Hair follicular keratinocyte (primary cell): ENCODE data around the gene RNF39. TPM values are rescaled to one million over a fixed set of nuclear protein-coding genes. Genes with fewer than 3 reads are reported as not detected.

Source experiments
- total RNA-seq: library from RNA; depleted of rRNA; stranded (reverse); fragments of >200 nt; gene quantifications from 2 replicates; pipeline ENCODE4 v1.2.3, GENCODE V29; 2015

The RNF39 gene
- 2.9 and 7.2 TPM in 2 replicates for total RNA-seq

DNA sequence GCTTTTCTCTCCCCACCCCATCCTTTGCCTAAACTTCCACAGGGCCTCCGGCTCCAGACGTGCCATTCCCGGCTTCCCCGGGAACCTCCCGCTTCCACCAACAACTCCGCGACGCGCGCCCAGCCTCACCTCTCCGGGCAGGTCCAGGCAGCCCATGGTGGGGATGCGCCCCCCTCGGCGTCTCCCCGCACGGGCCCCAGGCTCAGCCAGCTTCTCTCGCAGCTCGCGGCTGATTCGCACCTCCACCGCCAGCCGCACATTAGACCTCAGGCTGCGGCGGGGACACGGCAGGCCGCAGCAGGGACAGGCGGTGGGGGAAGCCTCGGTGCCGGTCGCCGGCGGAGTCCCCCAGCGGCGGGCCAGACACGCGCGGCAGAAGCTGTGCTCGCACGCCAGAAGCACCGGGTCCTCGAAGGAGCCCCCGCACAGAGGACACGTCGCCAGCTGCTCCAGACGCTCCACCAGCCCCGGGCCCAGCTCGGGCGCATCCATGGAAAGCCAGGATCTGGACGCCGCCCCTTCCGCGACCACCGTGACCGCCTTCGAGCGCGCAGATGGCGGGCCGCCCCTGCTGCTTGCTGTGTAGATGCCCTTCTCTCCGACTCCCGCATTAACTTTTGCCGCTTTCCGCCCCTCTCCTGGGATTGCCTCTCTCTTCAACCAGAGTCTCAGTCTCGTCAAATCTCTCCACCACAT lies at the start of gene RNF39:
Gene RNF39, minus strand, starts transcription at position 676 of the 696 bp plus-strand sequence. Its CDS starts 184 bp downstream, at position 492.

DNA sequence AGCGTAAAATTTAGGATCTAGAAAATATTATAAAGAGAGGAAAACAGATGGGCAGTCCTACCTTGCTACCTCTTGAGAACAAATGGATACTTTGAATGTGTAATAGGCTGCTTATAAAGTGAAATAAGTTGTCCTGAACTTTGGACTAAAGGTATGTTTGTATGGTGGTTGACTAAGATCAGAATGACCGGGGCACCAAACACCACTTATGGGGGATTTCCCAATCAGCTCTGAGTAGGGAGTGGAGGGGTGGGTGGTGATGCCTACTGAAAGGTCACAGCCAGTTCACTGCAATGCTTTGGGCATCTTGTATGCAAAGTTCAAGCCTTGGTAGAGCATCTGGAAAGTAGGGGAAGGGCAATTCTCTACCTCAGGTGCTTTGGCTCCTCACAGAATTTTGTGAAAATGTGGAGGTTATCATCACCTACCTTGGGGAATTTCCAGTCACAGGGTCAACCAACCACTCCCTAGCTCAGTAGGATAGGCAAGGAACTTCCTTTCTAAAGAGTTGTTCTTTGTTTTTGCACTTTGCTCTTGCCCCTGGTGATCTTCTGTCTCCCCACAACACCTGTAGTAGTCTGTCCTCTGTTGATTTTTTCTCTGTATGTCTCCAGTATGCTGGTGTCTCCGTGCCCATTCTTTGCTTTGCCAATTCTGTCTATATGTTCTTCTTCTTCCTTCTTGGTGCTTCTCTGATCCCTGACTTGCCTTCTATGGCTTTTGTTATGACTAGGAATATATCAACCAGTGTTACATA lies 37.6 kb upstream of the RNF39 start, which contains the start of gene TRIM31:
Gene TRIM31, minus strand, starts transcription at position 88 of the 757 bp plus-strand sequence. CDS start 285 bp downstream, outside the sequence.

DNA sequence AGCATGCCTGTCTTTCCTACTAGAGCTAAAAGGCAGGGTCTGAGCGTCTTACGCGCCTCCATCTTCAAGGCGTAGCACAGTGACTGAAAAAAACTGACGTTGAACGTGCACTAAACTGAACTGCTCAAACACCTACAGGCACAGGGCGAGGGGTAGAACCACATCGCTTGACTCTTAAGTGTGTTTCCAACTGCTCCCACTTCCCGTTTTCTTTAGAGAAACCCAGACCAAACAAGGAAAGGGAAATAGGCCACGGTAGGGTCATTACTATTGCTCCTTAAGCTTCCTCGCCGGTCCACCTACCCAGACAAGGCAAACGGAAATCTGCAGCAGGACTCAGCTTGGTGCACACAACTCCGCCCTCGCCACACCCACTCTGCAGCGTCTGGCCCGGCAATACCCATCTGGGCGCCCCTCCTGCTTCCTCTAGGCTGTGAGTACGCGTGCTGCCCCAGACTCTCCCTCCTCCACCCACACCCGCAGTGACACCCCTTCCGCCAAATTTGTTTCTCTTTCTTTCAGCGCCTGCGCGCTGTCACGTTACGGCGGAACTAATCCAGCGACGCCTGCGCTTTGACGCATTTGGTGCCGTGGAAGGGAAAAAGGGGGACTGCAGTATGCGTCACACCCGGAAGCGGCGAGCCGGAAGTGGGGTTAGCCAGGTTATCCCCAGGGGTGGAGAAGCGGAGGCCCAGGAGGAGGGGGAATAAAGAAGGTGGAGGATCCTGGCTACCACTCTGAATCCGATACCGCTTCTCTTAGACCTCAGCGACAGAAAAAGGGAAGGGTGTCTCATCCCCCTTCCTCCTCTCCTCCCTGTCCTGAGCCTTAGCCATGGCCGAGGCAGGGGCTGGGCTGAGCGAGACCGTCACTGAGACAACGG lies 8.8 kb downstream of the RNF39 start, which contains the start of gene PPP1R11:
Gene PPP1R11, plus strand, starts transcription at position 622 of the 883 bp plus-strand sequence. Its CDS starts 213 bp downstream, at position 835.

GRCh38 chr6:30061092-30061857 lies 14.3 kb downstream of the RNF39 start, which contains the start of gene POLR1H:
POLR1H (plus strand) TSS chr6:30061265; CDS start chr6:30061525, 260 bp downstream.

Other genes with a start within 250 kb of the RNF39 start
- gene HLA-G, start 247.9 kb downstream of the RNF39 start, total RNA-seq, result 0.23 TPM in 1 of 2 replicates, not detected in the other
- 124 and 168 TPM in 2 replicates for gene HLA-A, start 133.2 kb downstream of the RNF39 start, total RNA-seq
- gene POLR1H, start 14.5 kb downstream of the RNF39 start, total RNA-seq, result 43.4 and 51.1 TPM in 2 replicates
- 42.6 and 43.7 TPM in 2 replicates for gene PPP1R11, start 8.6 kb downstream of the RNF39 start, total RNA-seq
- gene TRIM31, start 37.3 kb upstream of the RNF39 start, total RNA-seq, result not detected in 2 replicates
- not detected in 2 replicates for gene TRIM40, start 60.4 kb upstream of the RNF39 start, total RNA-seq
- not detected in 2 replicates for gene TRIM10, start 85.4 kb upstream of the RNF39 start, total RNA-seq
- gene TRIM15, start 87.8 kb upstream of the RNF39 start, total RNA-seq, result not detected in 2 replicates
- 28.9 and 33.2 TPM in 2 replicates for gene TRIM26, start 137.6 kb upstream of the RNF39 start, total RNA-seq